Fibroblast of mammary gland (primary cell): ENCODE measurements around the gene SUPT3H.
"Not testable (repeated sequence)": the region's sequence is repeated elsewhere in the genome, so short reads cannot be mapped to it uniquely, and the experiment has no call there.

Experiments
- DNase-seq: peaks from one replicate; pipeline ENCODE4 v3.0.0-alpha.2; 2010; ENCODE audit warnings: low read depth
- H3K4me3 ChIP-seq: 2 replicates; pipeline ENCODE4 v1.5.1; 2011; ENCODE audit warnings: low read depth, mild to moderate bottlenecking, low read length, moderate library complexity; ENCODE audit not compliant: control insufficient read depth
- CTCF ChIP-seq: conservative IDR thresholded peaks from 2 replicates; pipeline ENCODE4 v1.5.1; 2011; ENCODE audit warnings: low read depth, low read length, inconsistent platforms; ENCODE audit not compliant: control insufficient read depth, insufficient read depth

Gene SUPT3H

DNA sequence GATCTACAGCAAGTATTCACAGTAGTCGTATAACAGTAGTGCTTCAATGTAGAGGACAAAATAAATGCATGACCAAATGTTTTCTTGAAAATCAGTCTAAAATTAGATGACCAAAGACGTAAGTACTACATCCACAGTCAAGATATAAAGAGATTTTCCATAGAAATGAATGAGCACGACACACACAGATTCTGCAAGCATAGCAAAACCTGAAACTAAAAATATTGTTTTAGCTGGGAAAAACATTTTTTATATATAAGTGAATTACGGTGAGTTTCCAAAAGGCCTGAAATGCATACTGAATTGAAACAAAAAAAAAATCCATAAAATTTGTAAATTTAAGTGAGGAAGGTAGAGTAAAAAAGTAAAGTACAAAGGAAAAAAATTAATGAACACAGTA lies 217.4 kb downstream of the SUPT3H start:
- H3K4me3 ChIP-seq, result no peak overlapping the region
- TF ChIP-seq CTCF, result no peak
- no peak for DNase-seq

GRCh38 chr6:45156075-45156474 lies 221.7 kb downstream of the SUPT3H start:
- DNase-seq, result no peak
- TF ChIP-seq CTCF, result no peak
- no peak overlapping the region for H3K4me3 ChIP-seq

- no peak overlapping the region for H3K4me3 ChIP-seq
- DNase-seq, result no peak
- TF ChIP-seq CTCF, result no peak
Observed at GRCh38 chr6:45155341-45155894, 222.3 kb downstream of the SUPT3H start.

- no peak for TF ChIP-seq CTCF
Observed at GRCh38 chr6:45154679-45155078, 223.1 kb downstream of the SUPT3H start.

GRCh38 chr6:45148711-45149341 lies 228.9 kb downstream of the SUPT3H start:
- no peak for TF ChIP-seq CTCF
- peak; percentile 81 for DNase-seq
- H3K4me3 ChIP-seq, result no peak overlapping the region

More at GRCh38 chr6:45154679-45155078, 223.1 kb downstream of the SUPT3H start:
- DNase-seq, result no peak
- no peak overlapping the region for H3K4me3 ChIP-seq

GRCh38 chr6:45148278-45148677 lies 229.5 kb downstream of the SUPT3H start:
- H3K4me3 ChIP-seq, result no peak overlapping the region
- peak; percentile 60 for DNase-seq
- no peak for TF ChIP-seq CTCF

DNA sequence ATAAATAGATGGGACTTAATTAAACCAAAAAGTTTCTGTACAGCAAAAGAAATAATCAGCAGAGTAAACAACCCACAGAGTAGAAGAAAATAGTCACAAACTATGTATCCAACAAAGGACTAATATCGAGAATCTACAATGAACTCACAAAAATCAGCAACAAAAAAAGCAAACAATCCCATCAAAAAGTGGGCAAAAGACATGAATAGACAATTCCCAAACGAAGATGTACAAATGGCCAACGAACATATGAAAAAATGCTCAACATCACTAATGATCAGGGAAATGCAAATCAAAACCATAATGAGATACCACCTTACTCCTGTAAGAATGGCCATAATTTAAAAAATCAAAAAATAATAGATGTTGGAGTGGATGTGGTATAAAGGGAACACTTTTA lies 232.1 kb downstream of the SUPT3H start:
- H3K4me3 ChIP-seq, DNase-seq: not testable (repeated sequence)
